BJ (cell line): Measurements from ENCODE around the gene SHISA3. TPM values are rescaled to one million over a fixed set of nuclear protein-coding genes. Genes with fewer than 3 reads are reported as not detected.
"Not testable (repeated sequence)": the region's sequence is repeated elsewhere in the genome, so short reads cannot be mapped to it uniquely, and the experiment has no call there.

ENCODE experiments used
- CTCF ChIA-PET: fragments of 350-600 bp; formaldehyde crosslinking; extraction: SDS; loops from one replicate; lab custom pipeline; 2021; ENCODE audit warnings: antibody characterized with exemption, inconsistent platforms; lab: Yijun Ruan, JAX
- POLR2A ChIA-PET: fragments of 300-600 bp; sonication (Branson Sonifier 250); formaldehyde crosslinking; extraction: SDS; loops from one replicate; lab custom pipeline; 2021; ENCODE audit warnings: antibody characterized with exemption; lab: Charles Lee
- DNase-seq: peaks from one replicate; pipeline ENCODE4 v3.0.0-alpha.2; 2011; ENCODE audit warnings: low read depth
- H3K27me3 ChIP-seq: 2 replicates; pipeline ENCODE4 v1.6.0; 2011; ENCODE audit warnings: low read length; ENCODE audit not compliant: control insufficient read depth, insufficient read depth
- H3K36me3 ChIP-seq: 2 replicates; pipeline ENCODE4 v1.5.1; 2011; ENCODE audit warnings: low read length; ENCODE audit not compliant: control insufficient read depth, insufficient read depth
- H3K4me3 ChIP-seq: 2 replicates; pipeline ENCODE4 v1.5.1; 2011; ENCODE audit warnings: low read depth, mild to moderate bottlenecking, control low read depth, low read length
- polyA plus RNA-seq: library from polyadenylated mRNA; depleted of rRNA; stranded (reverse); fragments of >200 nt; gene quantifications from 2 replicates; pipeline ENCODE4 v1.2.3, GENCODE V29; 2011
- TF ChIP-seq, protein P1 (sequence below): IDR thresholded peaks from 2 replicates; pipeline ENCODE4 v1.5.1; 2011; ENCODE audit warnings: low read depth, mild to moderate bottlenecking, control low read depth, inconsistent platforms, low read length, moderate library complexity; ENCODE audit not compliant: insufficient read depth

SHISA3 gene
- polyA plus RNA-seq, 1 experiment = 0.07 TPM

DNA sequence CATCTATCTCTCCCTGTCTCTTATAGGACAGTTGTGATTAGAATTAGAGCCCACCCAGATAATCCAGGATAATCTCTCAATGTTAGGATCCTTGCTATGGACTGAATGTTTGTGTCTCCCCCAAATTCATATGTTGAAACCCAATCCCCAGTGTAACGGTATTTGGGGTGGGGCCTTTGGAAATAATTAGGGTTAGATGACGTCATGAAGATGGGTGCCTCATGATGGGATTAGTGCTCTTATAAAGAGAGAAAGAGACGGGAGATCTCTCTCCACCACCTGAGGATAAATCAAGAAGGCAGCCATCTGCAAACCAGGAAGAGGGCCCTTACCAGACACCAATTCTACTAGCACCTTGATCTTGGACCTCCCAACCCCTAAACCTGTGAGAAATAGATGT lies 33.7 kb upstream of the SHISA3 start:
- no peaks in the 10 kb centered on the region for H3K36me3 ChIP-seq
- H3K27me3 ChIP-seq = no peaks in the 10 kb centered on the region
- TF ChIP-seq, protein P1, sequence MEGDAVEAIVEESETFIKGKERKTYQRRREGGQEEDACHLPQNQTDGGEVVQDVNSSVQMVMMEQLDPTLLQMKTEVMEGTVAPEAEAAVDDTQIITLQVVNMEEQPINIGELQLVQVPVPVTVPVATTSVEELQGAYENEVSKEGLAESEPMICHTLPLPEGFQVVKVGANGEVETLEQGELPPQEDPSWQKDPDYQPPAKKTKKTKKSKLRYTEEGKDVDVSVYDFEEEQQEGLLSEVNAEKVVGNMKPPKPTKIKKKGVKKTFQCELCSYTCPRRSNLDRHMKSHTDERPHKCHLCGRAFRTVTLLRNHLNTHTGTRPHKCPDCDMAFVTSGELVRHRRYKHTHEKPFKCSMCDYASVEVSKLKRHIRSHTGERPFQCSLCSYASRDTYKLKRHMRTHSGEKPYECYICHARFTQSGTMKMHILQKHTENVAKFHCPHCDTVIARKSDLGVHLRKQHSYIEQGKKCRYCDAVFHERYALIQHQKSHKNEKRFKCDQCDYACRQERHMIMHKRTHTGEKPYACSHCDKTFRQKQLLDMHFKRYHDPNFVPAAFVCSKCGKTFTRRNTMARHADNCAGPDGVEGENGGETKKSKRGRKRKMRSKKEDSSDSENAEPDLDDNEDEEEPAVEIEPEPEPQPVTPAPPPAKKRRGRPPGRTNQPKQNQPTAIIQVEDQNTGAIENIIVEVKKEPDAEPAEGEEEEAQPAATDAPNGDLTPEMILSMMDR = no peak
- CTCF ChIA-PET = no interaction called here
- no peak for DNase-seq
- POLR2A ChIA-PET = no interaction called here
- no peak overlapping the region for H3K4me3 ChIP-seq

DNA sequence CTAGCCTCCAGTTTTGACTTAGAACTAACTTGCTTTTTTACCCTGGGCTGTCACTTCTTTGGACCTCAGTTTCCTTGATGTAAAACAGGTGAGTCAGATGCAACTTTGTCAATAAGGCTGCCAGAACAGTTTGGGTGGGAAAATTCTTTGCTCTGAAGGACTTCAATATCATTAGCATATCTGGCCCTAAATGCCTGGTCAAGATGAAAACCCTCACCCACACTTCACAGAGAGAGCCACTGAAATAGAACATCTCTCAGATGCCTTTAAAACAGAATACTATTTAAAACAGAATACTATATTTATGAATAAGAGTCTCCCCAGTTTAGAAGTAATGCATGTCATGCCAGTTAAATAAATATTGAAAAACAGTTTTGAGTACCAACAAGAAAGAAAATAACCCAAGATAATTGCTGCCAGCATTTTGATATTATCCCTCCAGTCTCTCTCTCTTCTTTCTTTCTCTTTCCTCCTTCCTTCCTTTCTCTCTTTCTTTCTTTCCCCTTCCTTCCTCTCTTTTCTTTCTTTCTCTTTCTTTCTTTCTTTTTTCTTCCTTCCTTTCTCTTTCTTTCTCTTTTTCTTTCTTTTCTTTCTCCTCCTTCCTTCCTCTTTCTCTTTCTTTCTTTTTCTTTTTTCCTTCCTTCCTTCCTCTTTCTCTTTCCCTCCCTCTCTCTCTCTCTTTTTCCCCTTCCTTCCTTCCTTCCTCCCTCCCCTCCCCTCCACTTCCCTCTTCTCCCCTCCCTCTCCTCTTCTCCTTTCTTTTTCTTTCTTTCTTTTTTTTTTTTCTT lies 32.8 kb upstream of the SHISA3 start:
- Histone ChIP-seq H3K4me3 (no peak overlapping the region), H3K27me3 (no peaks in the 10 kb centered on the region), H3K36me3 (no peaks in the 10 kb centered on the region)
- ChIA-PET CTCF (no interaction called here), POLR2A (no interaction called here)
- no peak for DNase-seq
- TF ChIP-seq, protein P1 = no peak

DNA sequence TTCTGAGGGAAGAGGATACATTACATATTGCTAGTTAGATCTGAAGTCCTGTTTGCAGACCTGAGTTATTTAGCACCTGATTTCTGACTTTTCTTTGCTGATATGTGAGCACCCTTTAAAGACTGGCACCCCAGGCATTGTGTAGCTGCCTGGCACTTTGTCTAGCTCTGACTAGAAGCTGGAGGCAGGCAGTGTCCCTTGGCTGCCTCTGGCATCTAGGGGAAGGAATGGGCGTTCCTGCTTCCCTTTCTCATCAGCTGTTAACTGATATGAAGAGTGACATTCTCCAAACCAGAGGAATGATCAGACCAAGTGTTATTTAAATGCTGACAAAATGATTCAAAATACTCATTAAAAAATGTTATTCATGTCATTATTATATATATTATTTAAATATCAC lies 30.3 kb upstream of the SHISA3 start:
- CTCF ChIA-PET = no interaction called here
- POLR2A ChIA-PET = no interaction called here
- Histone ChIP-seq H3K4me3 (no peak overlapping the region), H3K27me3 (no peaks in the 10 kb centered on the region), H3K36me3 (no peaks in the 10 kb centered on the region)
- TF ChIP-seq, protein P1 = no peak
- no peak for DNase-seq

DNA sequence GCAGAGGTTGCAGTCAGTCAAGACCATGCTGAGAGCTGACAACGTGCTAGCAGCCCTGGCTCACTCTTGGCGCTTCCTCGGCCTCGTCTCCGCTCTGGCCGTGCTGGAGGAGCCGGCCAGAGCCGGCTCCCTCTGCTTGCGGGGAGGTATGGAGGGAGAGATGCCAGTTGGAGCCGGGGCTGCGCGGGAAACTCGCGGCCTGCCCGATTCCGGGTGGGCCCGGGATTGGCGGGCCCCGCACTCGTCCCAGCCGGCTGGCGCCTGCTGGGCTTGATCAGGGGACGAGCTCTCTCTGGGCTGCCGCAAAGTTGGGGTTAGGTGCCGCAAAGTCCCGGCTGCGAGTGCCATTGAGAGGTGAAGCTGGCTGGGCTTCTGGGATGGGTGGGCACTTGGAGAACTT lies 27.8 kb upstream of the SHISA3 start:
- DNase-seq = no peak
- ChIA-PET POLR2A (no interaction called here), CTCF (interaction anchor here (1.3 kb wide), 1 partner anchor 90 kb away, joined by 4 read pairs; no protein-coding TSS in a partner anchor)
- TF ChIP-seq, protein P1 = no peak
- no peaks in the 10 kb centered on the region for H3K27me3 ChIP-seq
- no peak overlapping the region for H3K4me3 ChIP-seq
- H3K36me3 ChIP-seq = no peaks in the 10 kb centered on the region

DNA sequence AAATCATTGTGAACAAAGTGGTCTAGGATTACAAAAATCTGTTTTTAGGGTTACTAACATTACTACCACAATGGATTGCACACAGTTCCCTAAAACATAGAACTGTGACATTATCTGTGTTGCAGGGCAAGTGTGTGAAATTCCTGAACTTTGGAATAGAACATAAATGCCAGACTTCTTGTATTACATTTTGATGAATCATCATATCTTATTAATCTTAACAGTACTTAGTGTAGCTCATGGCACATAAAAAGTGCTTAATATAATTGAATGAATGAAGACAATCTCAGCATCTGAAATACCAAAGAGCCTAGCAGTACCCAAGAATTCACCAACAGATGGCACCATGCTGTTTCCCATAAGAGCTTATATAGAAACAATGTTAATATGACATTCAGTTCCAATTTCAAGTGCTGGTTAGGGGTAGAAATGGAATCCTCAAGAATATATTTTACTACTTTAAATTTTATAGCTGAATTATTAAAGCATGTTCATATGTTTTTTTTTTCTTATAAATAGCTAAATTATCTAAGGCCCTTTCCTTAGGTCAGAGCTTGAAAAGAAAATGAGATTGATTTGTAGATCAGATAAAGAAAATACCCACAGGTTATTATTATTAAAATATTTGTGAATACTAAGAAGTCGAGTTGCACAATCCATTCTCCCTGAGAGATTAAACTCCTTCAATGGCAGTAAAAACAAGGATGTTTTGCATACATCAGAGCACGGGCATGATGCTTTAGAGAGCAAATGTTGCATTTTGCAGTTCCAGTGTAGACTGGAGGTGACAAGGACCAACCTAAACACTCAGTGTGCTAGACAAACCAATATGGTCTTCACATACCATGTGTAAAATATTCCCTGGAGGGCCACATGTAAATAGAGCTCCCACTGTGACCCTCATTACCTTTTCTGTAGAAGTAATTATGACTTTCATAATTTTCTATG lies 25.7 kb upstream of the SHISA3 start:
- Histone ChIP-seq H3K4me3 (no peak overlapping the region), H3K36me3 (no peaks in the 10 kb centered on the region), H3K27me3 (no peaks in the 10 kb centered on the region)
- CTCF ChIA-PET = interaction anchor here (0.8 to 2.7 kb wide), 4 partner anchors 15 to 150 kb away, joined by 3 to 15 read pairs (median 4); no protein-coding TSS in a partner anchor
- POLR2A ChIA-PET = no interaction called here
- TF ChIP-seq, protein P1 = peak; percentile 34
- no peak for DNase-seq

DNA sequence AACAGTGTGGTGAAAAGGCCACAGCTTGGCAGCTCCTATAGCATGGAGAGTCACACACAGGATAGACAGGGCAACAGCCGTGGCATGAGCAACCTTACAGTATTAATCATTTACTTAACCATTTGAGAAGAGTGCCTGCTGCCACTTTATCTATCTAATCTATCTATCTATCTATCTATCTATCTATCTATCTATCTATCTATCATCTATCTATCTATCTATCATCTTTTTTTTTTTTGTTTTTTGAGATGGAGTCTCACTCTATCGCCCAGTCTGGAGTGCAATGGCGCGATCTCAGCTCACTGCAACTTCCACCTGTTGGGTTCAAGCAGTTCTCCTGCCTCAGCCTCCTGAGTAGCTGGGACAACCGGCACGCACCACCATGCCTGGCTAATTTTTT lies 25.0 kb upstream of the SHISA3 start:
- H3K4me3 ChIP-seq, H3K36me3 ChIP-seq, DNase-seq, H3K27me3 ChIP-seq, POLR2A ChIA-PET: not testable (repeated sequence)
- CTCF ChIA-PET = interaction anchor here (1.2 to 2.7 kb wide), 2 partner anchors 145 to 147 kb away, joined by 4 to 15 read pairs; no protein-coding TSS in a partner anchor
